GM12878 (cell line): Measurements from ENCODE around the gene LRRC55. TPM values are rescaled to one million over a fixed set of nuclear protein-coding genes. Genes with fewer than 3 reads are reported as not detected.

Source experiments
- polyA plus RNA-seq, 11 experiments: library from polyadenylated mRNA; depleted of rRNA in 4 of 11; unstranded in 6 of 11; stranded (reverse) in 5 of 11; fragments of >200 nt; fragmentation: Nextera tagmentation in 4 of 11; fragmentation: Illumina TruSeq in 1 of 11; extraction: Ambion mirVana in 4 of 11; extraction: Trizol in 1 of 11; gene quantifications; 1 replicate in 1 of 11; 2 replicates in 10 of 11; pipeline versions ENCODE4 v1.2.1 to v1.2.3, GENCODE V29; 2011 to 2016; ENCODE audit warnings: inconsistent platforms in 2 of 11, missing spikeins in 2 of 11, low read depth in 1 of 11
- total RNA-seq, 4 experiments: library from RNA; depleted of rRNA in 3 of 4; stranded (reverse); fragments of >200 nt in 3 of 4; fragmentation: Illumina TruSeq in 1 of 4; extraction: Trizol in 1 of 4; gene quantifications; 2 replicates each; pipeline versions ENCODE4 v1.2.1 to v1.2.3, GENCODE V29; 2013 to 2021

The LRRC55 gene
- total and polyA plus RNA-seq, 10 of the 15 experiments (the other 5 are each of a cell fraction or from before 2014, with no cell fraction given) = 0.01 to 0.04 TPM; not detected in 8

Other genes with a start within 250 kb of the LRRC55 start
Only the 7 nearest of the 8 such genes appear.
- not detected in 2 replicates for gene OR5AK2, start 193.0 kb upstream of the LRRC55 start, total RNA-seq (2014; rRNA removed)
- gene OR5AK2, start 193.0 kb upstream of the LRRC55 start, total RNA-seq (2014; rRNA removed; fragmentation: Illumina TruSeq; extraction: Trizol) = not detected in 2 replicates
- gene OR5AK2, start 193.0 kb upstream of the LRRC55 start, total RNA-seq (2021) = not detected in 2 replicates
- not detected in 2 replicates for gene OR5AK2, start 193.0 kb upstream of the LRRC55 start, polyA plus RNA-seq (2011; rRNA removed)
- not detected in 2 replicates for gene OR5AK2, start 193.0 kb upstream of the LRRC55 start, polyA plus RNA-seq (2014; fragmentation: Illumina TruSeq; extraction: Trizol)
- gene OR5AK2, start 193.0 kb upstream of the LRRC55 start, polyA plus RNA-seq (2014; fragmentation: Nextera tagmentation; extraction: Ambion mirVana) = not detected
- not detected in 2 replicates for gene OR5AK2, start 193.0 kb upstream of the LRRC55 start, polyA plus RNA-seq (2014; rRNA removed)
- not detected for gene OR5AK2, start 193.0 kb upstream of the LRRC55 start, polyA plus RNA-seq (2016; fragmentation: Nextera tagmentation; extraction: Ambion mirVana)
- gene APLNR, start 55.3 kb downstream of the LRRC55 start, total RNA-seq (2014; rRNA removed) = not detected in 2 replicates
- not detected in 2 replicates for gene APLNR, start 55.3 kb downstream of the LRRC55 start, total RNA-seq (2014; rRNA removed; fragmentation: Illumina TruSeq; extraction: Trizol)
- gene APLNR, start 55.3 kb downstream of the LRRC55 start, total RNA-seq (2021) = not detected in 2 replicates
- gene APLNR, start 55.3 kb downstream of the LRRC55 start, polyA plus RNA-seq (2011; rRNA removed) = 0.10 and 0.11 TPM in 2 replicates
- gene APLNR, start 55.3 kb downstream of the LRRC55 start, polyA plus RNA-seq (2014; fragmentation: Illumina TruSeq; extraction: Trizol) = not detected in 2 replicates
- gene APLNR, start 55.3 kb downstream of the LRRC55 start, polyA plus RNA-seq (2014; fragmentation: Nextera tagmentation; extraction: Ambion mirVana) = not detected
- not detected in 2 replicates for gene APLNR, start 55.3 kb downstream of the LRRC55 start, polyA plus RNA-seq (2014; rRNA removed)
- gene APLNR, start 55.3 kb downstream of the LRRC55 start, polyA plus RNA-seq (2016; fragmentation: Nextera tagmentation; extraction: Ambion mirVana) = not detected
- 4.8 and 5.6 TPM in 2 replicates for gene TNKS1BP1, start 143.0 kb downstream of the LRRC55 start, total RNA-seq (2014; rRNA removed)
- 2.2 and 3.1 TPM in 2 replicates for gene TNKS1BP1, start 143.0 kb downstream of the LRRC55 start, total RNA-seq (2014; rRNA removed; fragmentation: Illumina TruSeq; extraction: Trizol)
- gene TNKS1BP1, start 143.0 kb downstream of the LRRC55 start, total RNA-seq (2021) = 12.5 and 15.8 TPM in 2 replicates
- 3.5 and 4.4 TPM in 2 replicates for gene TNKS1BP1, start 143.0 kb downstream of the LRRC55 start, polyA plus RNA-seq (2011; rRNA removed)
- gene TNKS1BP1, start 143.0 kb downstream of the LRRC55 start, polyA plus RNA-seq (2014; fragmentation: Illumina TruSeq; extraction: Trizol) = 4.9 and 7.3 TPM in 2 replicates
- under 1 TPM; 0.26 to 0.47 TPM for gene TNKS1BP1, start 143.0 kb downstream of the LRRC55 start, polyA plus RNA-seq (2014; fragmentation: Nextera tagmentation; extraction: Ambion mirVana)
- gene TNKS1BP1, start 143.0 kb downstream of the LRRC55 start, polyA plus RNA-seq (2014; rRNA removed) = 5.2 and 6.8 TPM in 2 replicates
- gene TNKS1BP1, start 143.0 kb downstream of the LRRC55 start, polyA plus RNA-seq (2016; fragmentation: Nextera tagmentation; extraction: Ambion mirVana) = 1 to 10 TPM; 2.1 to 4.1 TPM
- 130 and 132 TPM in 2 replicates for gene SSRP1, start 153.9 kb downstream of the LRRC55 start, total RNA-seq (2014; rRNA removed)
- gene SSRP1, start 153.9 kb downstream of the LRRC55 start, total RNA-seq (2014; rRNA removed; fragmentation: Illumina TruSeq; extraction: Trizol) = 188 and 207 TPM in 2 replicates
- gene SSRP1, start 153.9 kb downstream of the LRRC55 start, total RNA-seq (2021) = 174 and 183 TPM in 2 replicates
- gene SSRP1, start 153.9 kb downstream of the LRRC55 start, polyA plus RNA-seq (2011; rRNA removed) = 135 and 217 TPM in 2 replicates
- gene SSRP1, start 153.9 kb downstream of the LRRC55 start, polyA plus RNA-seq (2014; fragmentation: Illumina TruSeq; extraction: Trizol) = 279 and 333 TPM in 2 replicates
- gene SSRP1, start 153.9 kb downstream of the LRRC55 start, polyA plus RNA-seq (2014; fragmentation: Nextera tagmentation; extraction: Ambion mirVana) = 100 to 1,000 TPM in 1 of 2 experiments, 10 to 100 TPM in 1; 74.3 to 119 TPM
- 143 and 145 TPM in 2 replicates for gene SSRP1, start 153.9 kb downstream of the LRRC55 start, polyA plus RNA-seq (2014; rRNA removed)
- 10 to 100 TPM; 73.6 to 79.6 TPM for gene SSRP1, start 153.9 kb downstream of the LRRC55 start, polyA plus RNA-seq (2016; fragmentation: Nextera tagmentation; extraction: Ambion mirVana)
- gene P2RX3, start 156.4 kb downstream of the LRRC55 start, total RNA-seq (2014; rRNA removed) = not detected in 2 replicates
- not detected in 2 replicates for gene P2RX3, start 156.4 kb downstream of the LRRC55 start, total RNA-seq (2014; rRNA removed; fragmentation: Illumina TruSeq; extraction: Trizol)
- not detected in 2 replicates for gene P2RX3, start 156.4 kb downstream of the LRRC55 start, total RNA-seq (2021)
- 0.05 TPM in 1 of 2 replicates, not detected in the other for gene P2RX3, start 156.4 kb downstream of the LRRC55 start, polyA plus RNA-seq (2011; rRNA removed)
- not detected in 2 replicates for gene P2RX3, start 156.4 kb downstream of the LRRC55 start, polyA plus RNA-seq (2014; fragmentation: Illumina TruSeq; extraction: Trizol)
- gene P2RX3, start 156.4 kb downstream of the LRRC55 start, polyA plus RNA-seq (2014; fragmentation: Nextera tagmentation; extraction: Ambion mirVana) = not detected
- gene P2RX3, start 156.4 kb downstream of the LRRC55 start, polyA plus RNA-seq (2014; rRNA removed) = 0.12 TPM in 1 of 2 replicates, not detected in the other
- not detected for gene P2RX3, start 156.4 kb downstream of the LRRC55 start, polyA plus RNA-seq (2016; fragmentation: Nextera tagmentation; extraction: Ambion mirVana)
- gene PRG3, start 199.2 kb downstream of the LRRC55 start, total RNA-seq (2014; rRNA removed) = not detected in 2 replicates
- not detected in 2 replicates for gene PRG3, start 199.2 kb downstream of the LRRC55 start, total RNA-seq (2014; rRNA removed; fragmentation: Illumina TruSeq; extraction: Trizol)
- not detected in 2 replicates for gene PRG3, start 199.2 kb downstream of the LRRC55 start, total RNA-seq (2021)
- gene PRG3, start 199.2 kb downstream of the LRRC55 start, polyA plus RNA-seq (2011; rRNA removed) = not detected in 2 replicates
- not detected in 2 replicates for gene PRG3, start 199.2 kb downstream of the LRRC55 start, polyA plus RNA-seq (2014; fragmentation: Illumina TruSeq; extraction: Trizol)
- not detected for gene PRG3, start 199.2 kb downstream of the LRRC55 start, polyA plus RNA-seq (2014; fragmentation: Nextera tagmentation; extraction: Ambion mirVana)
- gene PRG3, start 199.2 kb downstream of the LRRC55 start, polyA plus RNA-seq (2014; rRNA removed) = not detected in 2 replicates
- not detected for gene PRG3, start 199.2 kb downstream of the LRRC55 start, polyA plus RNA-seq (2016; fragmentation: Nextera tagmentation; extraction: Ambion mirVana)
- 0.68 TPM in 1 of 2 replicates, not detected in the other for gene PRG2, start 208.7 kb downstream of the LRRC55 start, total RNA-seq (2014; rRNA removed)
- 0.41 TPM in 1 of 2 replicates, not detected in the other for gene PRG2, start 208.7 kb downstream of the LRRC55 start, total RNA-seq (2014; rRNA removed; fragmentation: Illumina TruSeq; extraction: Trizol)
- gene PRG2, start 208.7 kb downstream of the LRRC55 start, total RNA-seq (2021) = 1.7 and 2.0 TPM in 2 replicates
- gene PRG2, start 208.7 kb downstream of the LRRC55 start, polyA plus RNA-seq (2011; rRNA removed) = 0.23 and 0.43 TPM in 2 replicates
- 0.10 TPM in 1 of 2 replicates, not detected in the other for gene PRG2, start 208.7 kb downstream of the LRRC55 start, polyA plus RNA-seq (2014; fragmentation: Illumina TruSeq; extraction: Trizol)
- 1 to 10 TPM in 1 of 2 experiments, under 1 TPM in 1; 0.88 to 1.0 TPM for gene PRG2, start 208.7 kb downstream of the LRRC55 start, polyA plus RNA-seq (2014; fragmentation: Nextera tagmentation; extraction: Ambion mirVana)
- gene PRG2, start 208.7 kb downstream of the LRRC55 start, polyA plus RNA-seq (2014; rRNA removed) = 0.25 and 0.40 TPM in 2 replicates
- under 1 TPM in 1 of 2 experiments, not detected in 1; 0.19 TPM for gene PRG2, start 208.7 kb downstream of the LRRC55 start, polyA plus RNA-seq (2016; fragmentation: Nextera tagmentation; extraction: Ambion mirVana)